Measurements from ENCODE around the gene CDON. TPM values are rescaled to one million over a fixed set of nuclear protein-coding genes. Genes with fewer than 3 reads are reported as not detected.

CDON gene
- total RNA-seq, 1 experiment from 2014 or later = 1.3 TPM

DNA sequence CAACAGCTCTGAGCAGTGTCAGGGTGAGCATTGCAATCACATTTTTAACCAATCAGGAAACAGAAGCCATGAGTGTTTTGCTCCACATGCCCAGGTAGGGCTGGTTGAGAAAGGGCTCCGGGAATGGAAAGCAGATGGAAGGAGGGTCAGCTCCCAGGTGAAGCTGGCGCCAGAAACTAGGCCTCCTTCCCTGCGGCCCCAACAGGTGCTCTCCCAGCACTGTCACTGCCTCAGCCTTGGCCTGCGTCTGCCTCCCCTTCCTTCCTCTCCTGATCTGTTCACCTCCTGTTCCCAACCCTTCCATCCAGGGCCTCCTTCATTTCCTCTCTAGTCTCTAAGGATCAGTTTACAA is 121.4 kb downstream of the CDON start:
- Histone ChIP-seq H3K4me3 (no peak overlapping the region), H3K4me1 (replicated peaks) (no peaks in the 10 kb centered on the region), H3K27me3 (replicated peaks) (no peaks in the 10 kb centered on the region), H3K9me3 (replicated peaks) (no peaks in the 10 kb centered on the region), H3K27ac (no peak overlapping the region), H3K36me3 (no peaks in the 10 kb centered on the region)
- no peak for DNase-seq (ENCODE audit: low read depth in 1 of 2, low spot score in 2 of 2)

- Histone ChIP-seq H3K27me3 (replicated peaks) (no peaks in the 10 kb centered on the region), H3K9me3 (replicated peaks) (no peaks in the 10 kb centered on the region), H3K36me3 (no peaks in the 10 kb centered on the region), H3K4me3 (no peak overlapping the region), H3K27ac (no peak overlapping the region), H3K4me1 (replicated peaks) (no peaks in the 10 kb centered on the region)
- DNase-seq (ENCODE audit: low read depth in 1 of 2, low spot score in 2 of 2) = no peak
Measured at GRCh38 chr11:125940145-125940544, 122.5 kb downstream of the CDON start.

DNA sequence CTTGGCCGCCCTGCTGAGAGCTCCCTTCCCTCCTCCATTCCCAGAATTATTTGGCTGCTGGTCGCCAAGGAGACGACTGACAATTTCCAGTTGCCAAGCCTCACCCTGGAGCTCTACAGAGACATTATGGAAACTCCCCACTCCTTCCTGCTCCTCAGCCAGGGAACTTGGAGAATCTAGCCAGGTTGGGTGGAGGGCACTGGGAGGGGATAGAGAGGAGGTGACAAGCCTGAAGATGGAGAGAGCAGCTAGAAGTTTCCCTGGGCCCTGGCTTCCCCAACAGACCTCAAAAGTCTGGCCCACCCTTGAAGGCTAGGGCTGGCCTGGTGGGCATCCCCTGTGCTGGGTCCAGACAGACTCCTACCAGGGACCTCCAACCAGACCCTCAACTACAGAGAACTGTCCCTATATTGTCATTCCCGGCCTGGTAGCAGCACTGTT is 123.6 kb downstream of the CDON start:
- H3K9me3 ChIP-seq (replicated peaks) = no peaks in the 10 kb centered on the region
- DNase-seq (ENCODE audit: low read depth in 1 of 2, low spot score in 2 of 2) = no peak
- no peaks in the 10 kb centered on the region for H3K4me1 ChIP-seq (replicated peaks)
- H3K4me3 ChIP-seq = no peak overlapping the region
- no peaks in the 10 kb centered on the region for H3K27me3 ChIP-seq (replicated peaks)
- no peaks in the 10 kb centered on the region for H3K36me3 ChIP-seq
- no peak overlapping the region for H3K27ac ChIP-seq

- Histone ChIP-seq H3K4me1 (replicated peaks) (no peaks in the 10 kb centered on the region), H3K27me3 (replicated peaks) (no peaks in the 10 kb centered on the region), H3K27ac (no peak overlapping the region), H3K4me3 (no peak overlapping the region), H3K36me3 (no peaks in the 10 kb centered on the region), H3K9me3 (replicated peaks) (no peaks in the 10 kb centered on the region)
- no peak for DNase-seq (ENCODE audit: low read depth in 1 of 2, low spot score in 2 of 2)
Measured at GRCh38 chr11:125938418-125938817, 124.2 kb downstream of the CDON start.

DNA sequence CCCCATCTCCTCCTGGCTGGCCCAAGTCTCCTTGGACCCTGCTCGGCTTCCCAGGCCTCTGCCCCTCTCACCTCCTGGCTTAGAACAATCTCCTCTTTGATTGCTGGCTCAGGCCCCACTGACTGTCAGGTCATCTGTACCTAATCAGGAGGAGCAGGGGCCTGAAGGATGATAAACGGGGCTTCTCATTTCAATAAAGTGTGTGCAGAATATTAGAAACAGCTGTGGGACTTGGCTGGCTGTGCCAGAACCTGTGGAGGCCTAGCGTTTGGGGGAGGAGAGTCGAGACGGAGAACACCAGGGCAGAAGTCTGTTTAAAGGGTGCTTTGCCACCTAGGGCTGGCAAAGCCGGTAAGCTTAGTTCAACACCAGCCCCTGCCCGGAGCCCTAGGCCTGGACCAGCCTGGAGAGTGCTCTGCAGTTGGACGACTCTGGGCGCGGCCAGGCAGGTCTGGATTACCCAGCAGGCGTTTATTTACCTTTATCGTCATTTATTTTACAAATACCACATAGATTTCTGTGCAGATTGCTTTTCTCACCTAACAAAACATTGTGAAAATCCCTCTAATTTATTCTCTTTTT is 127.0 kb downstream of the CDON start:
- H3K4me3 ChIP-seq = no peak overlapping the region
- H3K27me3 ChIP-seq (replicated peaks) = no peaks in the 10 kb centered on the region
- no peak overlapping the region for H3K27ac ChIP-seq
- DNase-seq (ENCODE audit: low read depth in 1 of 2, low spot score in 2 of 2) = no peak
- no peaks in the 10 kb centered on the region for H3K9me3 ChIP-seq (replicated peaks)
- H3K36me3 ChIP-seq = no peaks in the 10 kb centered on the region
- H3K4me1 ChIP-seq (replicated peaks) = no peaks in the 10 kb centered on the region

- H3K9me3 ChIP-seq (replicated peaks) = no peaks in the 10 kb centered on the region
- no peak overlapping the region for H3K4me3 ChIP-seq
- H3K4me1 ChIP-seq (replicated peaks) = no peaks in the 10 kb centered on the region
- DNase-seq (ENCODE audit: low read depth in 1 of 2, low spot score in 2 of 2) = no peak
- H3K27ac ChIP-seq = no peak overlapping the region
- H3K27me3 ChIP-seq (replicated peaks) = no peaks in the 10 kb centered on the region
- no peaks in the 10 kb centered on the region for H3K36me3 ChIP-seq
Measured at GRCh38 chr11:125935056-125935455, 127.6 kb downstream of the CDON start.

- no peak overlapping the region for H3K27ac ChIP-seq
- no peaks in the 10 kb centered on the region for H3K9me3 ChIP-seq (replicated peaks)
- H3K36me3 ChIP-seq = no peaks in the 10 kb centered on the region
- no peaks in the 10 kb centered on the region for H3K27me3 ChIP-seq (replicated peaks)
- no peak for DNase-seq (ENCODE audit: low read depth in 1 of 2, low spot score in 2 of 2)
- H3K4me1 ChIP-seq (replicated peaks) = no peaks in the 10 kb centered on the region
- H3K4me3 ChIP-seq = no peak overlapping the region
Measured at GRCh38 chr11:125934473-125934872, 128.2 kb downstream of the CDON start.

- Histone ChIP-seq H3K36me3 (no peaks in the 10 kb centered on the region), H3K27ac (no peak overlapping the region), H3K9me3 (replicated peaks) (no peaks in the 10 kb centered on the region), H3K4me1 (replicated peaks) (no peaks in the 10 kb centered on the region), H3K4me3 (no peak overlapping the region), H3K27me3 (replicated peaks) (no peaks in the 10 kb centered on the region)
- no peak for DNase-seq (ENCODE audit: low read depth in 1 of 2, low spot score in 2 of 2)
Measured at GRCh38 chr11:125933030-125933813, 129.4 kb downstream of the CDON start.

DNA sequence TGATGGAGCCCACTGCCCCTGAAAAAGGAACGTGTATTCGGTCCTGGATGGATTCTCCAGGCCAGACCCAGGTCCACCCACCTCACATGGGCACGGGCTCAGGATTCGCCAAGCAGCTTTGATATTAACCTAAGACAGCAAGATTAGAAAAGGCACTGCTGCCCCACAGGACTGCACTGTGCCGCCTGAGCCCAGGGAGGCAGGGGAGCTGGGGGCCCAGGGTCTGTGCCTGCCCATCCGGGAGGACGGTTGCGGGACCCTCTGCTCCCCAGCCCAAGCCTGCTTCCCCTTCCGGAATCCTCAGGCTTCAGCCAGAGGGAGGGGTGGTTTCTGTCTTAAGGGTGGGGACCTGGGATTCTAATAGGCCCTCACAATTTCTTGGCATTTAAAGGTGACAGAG is 130.4 kb downstream of the CDON start:
- H3K9me3 ChIP-seq (replicated peaks) = no peaks in the 10 kb centered on the region
- no peaks in the 10 kb centered on the region for H3K4me1 ChIP-seq (replicated peaks)
- DNase-seq (ENCODE audit: low read depth in 1 of 2, low spot score in 2 of 2) = no peak
- H3K4me3 ChIP-seq = no peak overlapping the region
- H3K36me3 ChIP-seq = no peaks in the 10 kb centered on the region
- no peaks in the 10 kb centered on the region for H3K27me3 ChIP-seq (replicated peaks)
- H3K27ac ChIP-seq = no peak overlapping the region

GRCh38 chr11:125931668-125932067 is 131.0 kb downstream of the CDON start:
- no peaks in the 10 kb centered on the region for H3K9me3 ChIP-seq (replicated peaks)
- no peak for DNase-seq (ENCODE audit: low read depth in 1 of 2, low spot score in 2 of 2)
- no peaks in the 10 kb centered on the region for H3K36me3 ChIP-seq
- H3K27me3 ChIP-seq (replicated peaks) = no peaks in the 10 kb centered on the region
- no peak overlapping the region for H3K27ac ChIP-seq
- no peak overlapping the region for H3K4me3 ChIP-seq
- H3K4me1 ChIP-seq (replicated peaks) = no peaks in the 10 kb centered on the region

GRCh38 chr11:125931116-125931515 is 131.6 kb downstream of the CDON start:
- Histone ChIP-seq H3K4me1 (replicated peaks) (no peaks in the 10 kb centered on the region), H3K27me3 (replicated peaks) (no peaks in the 10 kb centered on the region), H3K9me3 (replicated peaks) (no peaks in the 10 kb centered on the region), H3K27ac (no peak overlapping the region), H3K36me3 (no peaks in the 10 kb centered on the region), H3K4me3 (no peak overlapping the region)
- DNase-seq (ENCODE audit: low read depth in 1 of 2, low spot score in 2 of 2) = no peak

DNA sequence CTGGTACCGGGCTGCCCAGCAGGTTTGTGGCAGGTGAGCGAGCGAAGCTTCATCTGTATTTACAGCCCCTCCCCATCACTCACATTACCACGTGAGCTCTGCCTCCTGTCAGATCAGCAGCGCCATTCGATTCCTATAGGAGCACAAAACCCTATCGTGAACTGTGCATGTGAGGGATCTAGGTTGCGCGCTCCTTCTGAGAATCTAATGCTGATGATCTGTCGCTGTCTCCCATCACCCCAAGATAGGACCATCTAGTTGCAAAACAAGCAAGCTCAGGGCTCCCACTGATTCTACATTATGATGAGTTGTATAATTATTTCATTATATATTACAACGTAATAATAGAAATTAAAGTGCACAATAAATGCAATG is 132.6 kb downstream of the CDON start:
- Histone ChIP-seq H3K4me3 (no peak overlapping the region), H3K27me3 (replicated peaks) (no peaks in the 10 kb centered on the region), H3K4me1 (replicated peaks) (no peaks in the 10 kb centered on the region), H3K36me3 (no peaks in the 10 kb centered on the region), H3K9me3 (replicated peaks) (no peaks in the 10 kb centered on the region), H3K27ac (no peak overlapping the region)
- no peak for DNase-seq (ENCODE audit: low read depth in 1 of 2, low spot score in 2 of 2)

- Histone ChIP-seq H3K4me3 (no peak overlapping the region), H3K27me3 (replicated peaks) (no peaks in the 10 kb centered on the region), H3K4me1 (replicated peaks) (no peaks in the 10 kb centered on the region), H3K36me3 (no peaks in the 10 kb centered on the region), H3K27ac (no peak overlapping the region), H3K9me3 (replicated peaks) (no peaks in the 10 kb centered on the region)
- no peak for DNase-seq (ENCODE audit: low read depth in 1 of 2, low spot score in 2 of 2)
Measured at GRCh38 chr11:125929445-125930075, 133.1 kb downstream of the CDON start.

GRCh38 chr11:125926682-125927081 is 136.0 kb downstream of the CDON start:
- Histone ChIP-seq H3K27ac (no peak overlapping the region), H3K36me3 (no peaks in the 10 kb centered on the region), H3K4me3 (no peak overlapping the region), H3K4me1 (replicated peaks) (no peaks in the 10 kb centered on the region), H3K27me3 (replicated peaks) (no peaks in the 10 kb centered on the region), H3K9me3 (replicated peaks) (no peaks in the 10 kb centered on the region)
- no peak for DNase-seq (ENCODE audit: low read depth in 1 of 2, low spot score in 2 of 2)

All from SJSA1 (cell line).